ENCODE data around the gene GNAQ. TPM values are rescaled to one million over a fixed set of nuclear protein-coding genes. Genes with fewer than 3 reads are reported as not detected.

The GNAQ gene
- polyA plus RNA-seq, 3 donors, result 8.3 to 51.0 (median 9.6) TPM

DNA sequence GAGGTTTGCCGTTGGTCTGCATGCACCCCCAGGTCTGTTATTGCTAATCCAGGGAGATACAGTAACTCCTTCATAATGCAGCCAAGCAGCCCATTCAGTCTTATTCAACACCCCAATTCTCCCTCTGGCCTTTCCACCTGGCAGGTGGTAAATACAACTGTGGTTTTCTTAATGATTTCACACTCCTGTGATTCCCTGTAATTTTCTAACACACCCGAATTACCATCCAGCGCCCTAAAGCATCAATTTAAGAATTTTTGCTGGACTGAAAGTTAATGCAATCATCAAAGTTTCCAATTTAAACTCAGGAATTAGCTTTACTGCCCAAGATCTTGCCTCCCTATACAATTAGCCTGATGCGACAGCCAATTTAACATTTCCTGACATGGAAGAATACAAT is 62.5 kb downstream of the GNAQ start:
- H3K4me3 ChIP-seq (replicated peaks in 1 of 3; ENCODE audit: low read depth in 2 of 3, low read length in 3 of 3), result no peak overlapping the region
- Mint-ChIP-seq H3K4me3 (no peak overlapping the region), H3K36me3 (peaks cover 17 to 30% of the 10 kb centered on the region in 2 donors), H3K27me3 (ENCODE audit: low read depth in 3 of 3) (no peaks in the 10 kb centered on the region), H3K4me1 (peaks cover 51% of the 10 kb centered on the region), H3K9me3 (no peaks in the 10 kb centered on the region), H3K27ac (peak overlapping the region in 2 of 7 donors; percentile 9 to 71)
- H4K20me1 ChIP-seq (ENCODE audit: insufficient read depth, low read length), result peaks cover 100% of the 10 kb centered on the region
- DNase-seq, result no peak
- H3K79me2 ChIP-seq (ENCODE audit: insufficient read depth, low read length), result peaks cover 100% of the 10 kb centered on the region
- peaks cover 0 to 19% of the 10 kb centered on the region in 2 donors for H3K36me3 ChIP-seq (replicated peaks in 1 of 2; ENCODE audit: control insufficient read depth in 1 of 2, insufficient read depth in 2 of 2, low read length in 2 of 2)
- H3K9me3 ChIP-seq (replicated peaks in 1 of 2; ENCODE audit: control insufficient read depth in 1 of 2, insufficient read depth in 1 of 2, low read length in 2 of 2), result no peaks in the 10 kb centered on the region
- TF ChIP-seq, protein P1, sequence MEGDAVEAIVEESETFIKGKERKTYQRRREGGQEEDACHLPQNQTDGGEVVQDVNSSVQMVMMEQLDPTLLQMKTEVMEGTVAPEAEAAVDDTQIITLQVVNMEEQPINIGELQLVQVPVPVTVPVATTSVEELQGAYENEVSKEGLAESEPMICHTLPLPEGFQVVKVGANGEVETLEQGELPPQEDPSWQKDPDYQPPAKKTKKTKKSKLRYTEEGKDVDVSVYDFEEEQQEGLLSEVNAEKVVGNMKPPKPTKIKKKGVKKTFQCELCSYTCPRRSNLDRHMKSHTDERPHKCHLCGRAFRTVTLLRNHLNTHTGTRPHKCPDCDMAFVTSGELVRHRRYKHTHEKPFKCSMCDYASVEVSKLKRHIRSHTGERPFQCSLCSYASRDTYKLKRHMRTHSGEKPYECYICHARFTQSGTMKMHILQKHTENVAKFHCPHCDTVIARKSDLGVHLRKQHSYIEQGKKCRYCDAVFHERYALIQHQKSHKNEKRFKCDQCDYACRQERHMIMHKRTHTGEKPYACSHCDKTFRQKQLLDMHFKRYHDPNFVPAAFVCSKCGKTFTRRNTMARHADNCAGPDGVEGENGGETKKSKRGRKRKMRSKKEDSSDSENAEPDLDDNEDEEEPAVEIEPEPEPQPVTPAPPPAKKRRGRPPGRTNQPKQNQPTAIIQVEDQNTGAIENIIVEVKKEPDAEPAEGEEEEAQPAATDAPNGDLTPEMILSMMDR (IDR thresholded peaks at IDR 0.05), result no peak
- peak overlapping the region in 1 of 2 donors; percentile 57 for H3K27ac ChIP-seq (ENCODE audit: low read depth in 1 of 2, low read length in 2 of 2)
- H2AFZ ChIP-seq (ENCODE audit: insufficient read depth, low read depth, low read length, poor library complexity, severe bottlenecking), result no peak overlapping the region
- 100% methylated on average over 2 of the region's 4 CpGs for WGBS (ENCODE audit: insufficient coverage)
- no peaks in the 10 kb centered on the region for H3K4me1 ChIP-seq (ENCODE audit: control insufficient read depth in 1 of 2, insufficient read depth in 2 of 2, low read length in 2 of 2)
- no peak overlapping the region for H3K4me2 ChIP-seq (replicated peaks; ENCODE audit: extremely low read depth, low read length, poor library complexity, severe bottlenecking)
- no peak overlapping the region for H3K9ac ChIP-seq (ENCODE audit: insufficient read depth, low read length, poor library complexity, severe bottlenecking)
- no peaks in the 10 kb centered on the region for H3K27me3 ChIP-seq (ENCODE audit: control insufficient read depth in 2 of 2, insufficient read depth in 2 of 2, low read length in 2 of 2)
- intact Hi-C loops (cut with micrococcal nuclease), result no loop called here

DNA sequence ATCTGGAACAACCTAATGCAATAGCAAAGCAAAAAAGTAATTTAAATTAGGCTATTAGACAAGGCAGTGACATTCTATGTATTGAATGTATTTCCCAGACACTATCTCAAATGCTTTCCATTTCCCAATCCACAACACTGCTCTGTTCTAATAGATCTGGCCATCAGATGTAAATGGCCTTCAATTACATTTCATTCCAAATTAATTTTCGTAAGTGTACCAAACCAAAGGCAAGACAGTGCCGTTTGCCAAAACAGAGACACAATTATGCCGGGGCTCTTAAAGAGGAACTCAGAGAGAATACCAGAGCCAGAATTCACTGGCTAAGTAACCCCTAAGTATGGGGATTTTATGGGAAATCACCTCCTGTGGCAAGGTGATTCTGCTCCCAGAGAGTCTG is 63.1 kb downstream of the GNAQ start:
- Mint-ChIP-seq H3K4me1 (peaks cover 49% of the 10 kb centered on the region), H3K9me3 (no peaks in the 10 kb centered on the region), H3K4me3 (no peak overlapping the region), H3K27ac (peak overlapping the region in 5 of 7 donors; percentile 7 to 82 (median 58)), H3K27me3 (ENCODE audit: low read depth in 3 of 3) (no peaks in the 10 kb centered on the region), H3K36me3 (peaks cover 17 to 30% of the 10 kb centered on the region in 2 donors)
- peak overlapping the region in 1 of 2 donors; percentile 57 for H3K27ac ChIP-seq (ENCODE audit: low read depth in 1 of 2, low read length in 2 of 2)
- H4K20me1 ChIP-seq (ENCODE audit: insufficient read depth, low read length), result peaks cover 100% of the 10 kb centered on the region
- no peak for DNase-seq
- TF ChIP-seq, protein P1 (IDR thresholded peaks at IDR 0.05), result no peak
- no peaks in the 10 kb centered on the region for H3K4me1 ChIP-seq (ENCODE audit: control insufficient read depth in 1 of 2, insufficient read depth in 2 of 2, low read length in 2 of 2)
- no peak overlapping the region for H3K4me3 ChIP-seq (replicated peaks in 1 of 3; ENCODE audit: low read depth in 2 of 3, low read length in 3 of 3)
- H3K27me3 ChIP-seq (ENCODE audit: control insufficient read depth in 2 of 2, insufficient read depth in 2 of 2, low read length in 2 of 2), result no peaks in the 10 kb centered on the region
- peaks cover 100% of the 10 kb centered on the region for H3K79me2 ChIP-seq (ENCODE audit: insufficient read depth, low read length)
- H3K9me3 ChIP-seq (replicated peaks in 1 of 2; ENCODE audit: control insufficient read depth in 1 of 2, insufficient read depth in 1 of 2, low read length in 2 of 2), result no peaks in the 10 kb centered on the region
- intact Hi-C loops (cut with micrococcal nuclease), result no loop called here
- WGBS (ENCODE audit: insufficient coverage), result 53% methylated on average over 3 of the region's 3 CpGs
- no peak overlapping the region for H2AFZ ChIP-seq (ENCODE audit: insufficient read depth, low read depth, low read length, poor library complexity, severe bottlenecking)
- H3K9ac ChIP-seq (ENCODE audit: insufficient read depth, low read length, poor library complexity, severe bottlenecking), result no peak overlapping the region
- H3K4me2 ChIP-seq (replicated peaks; ENCODE audit: extremely low read depth, low read length, poor library complexity, severe bottlenecking), result no peak overlapping the region
- peaks cover 0 to 18% of the 10 kb centered on the region in 2 donors for H3K36me3 ChIP-seq (replicated peaks in 1 of 2; ENCODE audit: control insufficient read depth in 1 of 2, insufficient read depth in 2 of 2, low read length in 2 of 2)

Measured in CD14-positive monocyte (primary cell).